HepG2 (cell line): ENCODE results near the gene FHIP1B. TPM values are rescaled to one million over a fixed set of nuclear protein-coding genes. Genes with fewer than 3 reads are reported as not detected.

Source experiments
- ATAC-seq: fragments of 200-7000 bp; cut with Tn5 transposase; 3 replicates; pipeline ENCODE4 v1.9.1; 2020; ENCODE audit warnings: mild to moderate bottlenecking, moderate library complexity
- BruUV-seq: library from RNA; stranded (reverse); fragments of 400-500 nt; replicated peaks from 2 replicates; lab custom pipeline; 2021; lab: Mats Ljungman, UMichigan
- CTCF ChIA-PET: fragments of 300-600 bp; formaldehyde crosslinking; extraction: SDS; loops from one replicate; lab custom pipeline; 2021; ENCODE audit warnings: low total read pairs, inconsistent platforms, low intra/inter-chr PET ratio; lab: Yijun Ruan, JAX
- POLR2A ChIA-PET: fragments of 350-600 bp; sonication (Branson Sonifier 250); formaldehyde crosslinking; loops from one replicate; lab custom pipeline; 2020; ENCODE audit warnings: antibody characterized with exemption, inconsistent platforms; lab: Yijun Ruan, JAX
- DNase-seq: peaks from one replicate; pipeline ENCODE4 v3.0.0-alpha.2; 2015; ENCODE audit warnings: low spot score
- FAIRE-seq: peaks from 3 replicates; lab custom pipeline; 2011; peaks lifted over from hg19 to GRCh38; lab: Jason Lieb, UNC
- H2AFZ ChIP-seq: one replicate; pipeline ENCODE4 v1.6.1; 2011; ENCODE audit warnings: low read length, inconsistent platforms
- H3K27ac ChIP-seq: fragments of 300-600 bp; 3 replicates; pipeline ENCODE4 v1.8.0; 2011; ENCODE audit warnings: mixed run types, mild to moderate bottlenecking, mixed read lengths, low read length, inconsistent platforms; ENCODE audit not compliant: insufficient read depth; ENCODE audit errors: extremely low read length
- H3K27me3 ChIP-seq, 2 experiments: fragments of 200-600 bp in 1 of 2; 2 replicates in 1 of 2; 3 replicates in 1 of 2; pipeline versions ENCODE4 v1.6.0 to v1.8.0; 2011; ENCODE audit warnings: low read length in 2 of 2, mild to moderate bottlenecking in 2 of 2, moderate library complexity in 2 of 2, inconsistent platforms in 1 of 2; ENCODE audit not compliant: insufficient read depth in 2 of 2, control insufficient read depth in 1 of 2
- H3K36me3 ChIP-seq, 2 experiments: fragments of 200-600 bp in 1 of 2; replicated peaks in 1 of 2; 2 replicates in 1 of 2; 3 replicates in 1 of 2; pipeline versions ENCODE4 v1.5.1 to v1.8.0; 2011; ENCODE audit warnings: low read length in 2 of 2, inconsistent platforms in 1 of 2; ENCODE audit not compliant: insufficient read depth in 2 of 2, control insufficient read depth in 1 of 2
- H3K4me1 ChIP-seq: 2 replicates; pipeline ENCODE4 v1.5.1; 2012; ENCODE audit warnings: low read length, inconsistent platforms; ENCODE audit not compliant: insufficient read depth
- H3K4me2 ChIP-seq: 2 replicates; pipeline ENCODE4 v1.6.0; 2011; ENCODE audit warnings: low read depth, low read length, inconsistent platforms
- H3K4me3 ChIP-seq, 3 experiments: fragments of 200-600 bp in 1 of 3; sonication (generic), shearing (Covaris generic) in 1 of 3; replicated peaks in 1 of 3; 2 replicates each; pipeline ENCODE4 v1.5.1; 2011 to 2016; ENCODE audit warnings: low read length in 3 of 3, inconsistent platforms in 2 of 3, low read depth in 2 of 3, mild to moderate bottlenecking in 2 of 3, control low read depth in 1 of 3, mixed read lengths in 1 of 3; ENCODE audit not compliant: insufficient read depth in 1 of 3
- H3K79me2 ChIP-seq: one replicate; pipeline ENCODE4 v1.6.1; 2011; ENCODE audit warnings: low read length, inconsistent platforms; ENCODE audit not compliant: insufficient read depth
- H3K9ac ChIP-seq: 2 replicates; pipeline ENCODE4 v1.6.0; 2011; ENCODE audit warnings: mild to moderate bottlenecking, low read depth, low read length, inconsistent platforms; ENCODE audit not compliant: insufficient read depth
- H3K9me3 ChIP-seq: 2 replicates; pipeline ENCODE4 v1.5.1; 2012; ENCODE audit warnings: mild to moderate bottlenecking, low read length
- H4K20me1 ChIP-seq: 2 replicates; pipeline ENCODE4 v1.6.0; 2011; ENCODE audit warnings: inconsistent platforms, mild to moderate bottlenecking, low read length, moderate library complexity; ENCODE audit not compliant: insufficient read depth
- ARNTL ChIP-seq: sonication (generic); formaldehyde crosslinking; IDR thresholded peaks from 2 replicates; pipeline ENCODE4 v1.4.0; 2020; ENCODE audit warnings: mild to moderate bottlenecking, missing genetic modification reagents
- ETV5 ChIP-seq: IDR thresholded peaks from 2 replicates; pipeline ENCODE4 v1.6.1; 2018; ENCODE audit warnings: missing biosample characterization, missing genetic modification reagents, inconsistent platforms, borderline replicate concordance
- GABPA ChIP-seq, 2 experiments: IDR thresholded peaks; 2 replicates each; pipeline ENCODE4 v1.6.1; 2011 to 2016; ENCODE audit warnings: low read depth in 2 of 2, low read length in 1 of 2, missing biosample characterization in 1 of 2, missing genetic modification characterization in 1 of 2
- KLF12 ChIP-seq: sonication (generic); formaldehyde crosslinking; IDR thresholded peaks from 2 replicates; pipeline ENCODE4 v1.4.0; 2020; ENCODE audit warnings: missing genetic modification reagents, borderline replicate concordance
- SAP130 ChIP-seq: IDR thresholded peaks from 2 replicates; pipeline ENCODE4 v1.6.1; 2016; ENCODE audit warnings: low read depth
- SETDB1 ChIP-seq: sonication (generic); formaldehyde crosslinking; IDR thresholded peaks from 2 replicates; pipeline ENCODE4 v1.5.1; 2020; ENCODE audit warnings: missing genetic modification reagents, mild to moderate bottlenecking, borderline replicate concordance
- SP4 ChIP-seq: sonication (generic); formaldehyde crosslinking; IDR thresholded peaks from 2 replicates; pipeline ENCODE4 v1.8.1; 2023; ENCODE audit warnings: mild to moderate bottlenecking, missing genetic modification reagents
- ZNF703 ChIP-seq: sonication (generic); formaldehyde crosslinking; IDR thresholded peaks from 2 replicates; pipeline ENCODE4 v1.5.1; 2020; ENCODE audit warnings: missing genetic modification reagents, mild to moderate bottlenecking, moderate library complexity, borderline replicate concordance
- WGBS: methylation state at CpG from one replicate; pipeline ENCODE4 v1.1.6; 2017; ENCODE audit warnings: low lambda C conversion rate; 5-methylcytosine and 5-hydroxymethylcytosine counted together
- in situ Hi-C: cut with HindIII; loops from 2 replicates; pipeline ENCODE4 v1.10.0; 2017; ENCODE audit warnings: low pct_unique_long_range_greater_than_20kb; ENCODE audit not compliant: extremely low pct_ligation_motif_present
- intact Hi-C: fragments of 100-400 bp; cut with micrococcal nuclease; formaldehyde crosslinking; loops from one replicate; pipeline ENCODE4 v1.10.0; 2022; ENCODE audit not compliant: unreplicated experiment
- polyA plus RNA-seq, 8 experiments: library from polyadenylated mRNA; depleted of rRNA in 3 of 8; stranded (reverse) in 7 of 8; unstranded in 1 of 8; fragments of >200 nt; fragmentation: Illumina TruSeq in 4 of 8; extraction: Trizol in 4 of 8; gene quantifications; 2 replicates each; pipeline versions ENCODE4 v1.2.1 to v1.2.3, GENCODE V29; 2011 to 2016; ENCODE audit warnings: low read depth in 4 of 8, missing spikeins in 1 of 8, mixed read lengths in 1 of 8; ENCODE audit not compliant: insufficient read depth in 1 of 8
- total RNA-seq, 5 experiments: library from RNA; depleted of rRNA; stranded (reverse); fragments of >200 nt; fragmentation: Illumina TruSeq; extraction: Trizol; gene quantifications; 2 replicates each; pipeline ENCODE4 v1.2.3, GENCODE V29; 2016; ENCODE audit warnings: low read depth in 1 of 5
- TF ChIP-seq, protein P1 (sequence below): sonication (generic); formaldehyde crosslinking; IDR thresholded peaks from 2 replicates; pipeline ENCODE4 v1.4.0; 2020; ENCODE audit warnings: missing genetic modification reagents, borderline replicate concordance
- TF ChIP-seq, protein P2 (sequence below): sonication (generic); formaldehyde crosslinking; IDR thresholded peaks from 2 replicates; pipeline ENCODE4 v1.5.0; 2020; ENCODE audit warnings: missing genetic modification reagents
- TF ChIP-seq, protein P3 (sequence below): sonication (generic); formaldehyde crosslinking; IDR thresholded peaks from 2 replicates; pipeline ENCODE4 v1.4.0; 2020; ENCODE audit warnings: mild to moderate bottlenecking, missing genetic modification reagents
- TF ChIP-seq, protein P4 (sequence below): sonication (generic); formaldehyde crosslinking; IDR thresholded peaks from 2 replicates; pipeline ENCODE4 v1.4.0; 2020; ENCODE audit warnings: missing genetic modification reagents

FHIP1B gene
- total and polyA plus RNA-seq, 2 of the 13 experiments (the other 11 are each of a cell fraction or from before 2014, with no cell fraction given): 14.1 to 18.6 TPM

DNA sequence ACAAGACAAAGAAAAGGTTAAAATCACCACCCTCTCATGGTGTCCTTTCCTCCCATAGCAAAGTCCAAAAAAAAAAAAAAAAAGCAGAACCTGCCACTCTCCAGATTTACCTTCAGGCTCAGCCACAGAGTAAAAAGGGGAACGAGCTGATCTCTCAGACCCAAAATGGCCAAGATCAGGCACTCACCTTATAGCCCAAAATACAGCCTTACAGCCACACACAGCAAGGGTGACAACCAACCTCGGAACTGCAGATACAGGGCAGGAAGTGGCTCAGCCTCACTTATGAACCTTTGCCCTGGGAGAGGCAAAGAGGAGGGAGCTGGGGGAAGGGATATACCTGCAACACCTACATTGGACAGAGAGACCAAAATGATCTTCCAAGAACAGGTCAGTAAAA lies 4.5 kb downstream of the FHIP1B start (continued):
- no peak for TF ChIP-seq GABPA (IDR thresholded peaks at IDR 0.05; ENCODE audit: low read depth, low read length)
- TF ChIP-seq GABPA (CRISPR knock-in tag; IDR thresholded peaks at IDR 0.05; ENCODE audit: low read depth): peak; percentile 57
- peak; percentile 73; the same call in 1 of the 2 replicates for TF ChIP-seq ETV5 (CRISPR knock-in tag)
- TF ChIP-seq SAP130 (CRISPR knock-in tag): peak; percentile 50
- TF ChIP-seq KLF12 (CRISPR knock-in tag): 0 out of 2 replicates have a peak, but pooled peaks have one; percentile 32
- TF ChIP-seq, protein P1, sequence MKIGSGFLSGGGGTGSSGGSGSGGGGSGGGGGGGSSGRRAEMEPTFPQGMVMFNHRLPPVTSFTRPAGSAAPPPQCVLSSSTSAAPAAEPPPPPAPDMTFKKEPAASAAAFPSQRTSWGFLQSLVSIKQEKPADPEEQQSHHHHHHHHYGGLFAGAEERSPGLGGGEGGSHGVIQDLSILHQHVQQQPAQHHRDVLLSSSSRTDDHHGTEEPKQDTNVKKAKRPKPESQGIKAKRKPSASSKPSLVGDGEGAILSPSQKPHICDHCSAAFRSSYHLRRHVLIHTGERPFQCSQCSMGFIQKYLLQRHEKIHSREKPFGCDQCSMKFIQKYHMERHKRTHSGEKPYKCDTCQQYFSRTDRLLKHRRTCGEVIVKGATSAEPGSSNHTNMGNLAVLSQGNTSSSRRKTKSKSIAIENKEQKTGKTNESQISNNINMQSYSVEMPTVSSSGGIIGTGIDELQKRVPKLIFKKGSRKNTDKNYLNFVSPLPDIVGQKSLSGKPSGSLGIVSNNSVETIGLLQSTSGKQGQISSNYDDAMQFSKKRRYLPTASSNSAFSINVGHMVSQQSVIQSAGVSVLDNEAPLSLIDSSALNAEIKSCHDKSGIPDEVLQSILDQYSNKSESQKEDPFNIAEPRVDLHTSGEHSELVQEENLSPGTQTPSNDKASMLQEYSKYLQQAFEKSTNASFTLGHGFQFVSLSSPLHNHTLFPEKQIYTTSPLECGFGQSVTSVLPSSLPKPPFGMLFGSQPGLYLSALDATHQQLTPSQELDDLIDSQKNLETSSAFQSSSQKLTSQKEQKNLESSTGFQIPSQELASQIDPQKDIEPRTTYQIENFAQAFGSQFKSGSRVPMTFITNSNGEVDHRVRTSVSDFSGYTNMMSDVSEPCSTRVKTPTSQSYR: peak; percentile 35; the same call in 1 of the 2 replicates

DNA sequence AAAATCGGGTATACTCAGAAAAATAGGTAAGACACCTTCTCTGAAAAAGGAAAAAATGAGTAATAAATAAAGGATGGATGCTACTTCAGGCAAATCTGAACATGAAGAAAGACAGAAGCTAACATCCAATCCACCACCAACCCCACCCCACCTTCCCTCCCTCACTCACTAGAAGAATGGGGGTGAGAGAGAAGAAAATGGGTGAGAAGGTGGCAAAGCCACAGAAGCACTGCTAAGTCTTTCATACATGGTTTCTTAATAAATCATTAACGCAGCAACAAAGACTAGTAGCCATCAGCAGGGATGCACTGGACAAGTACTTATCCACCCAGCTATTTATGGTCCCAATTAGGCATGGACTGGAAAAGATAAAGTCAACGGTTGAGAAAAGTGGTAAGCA lies 5.9 kb downstream of the FHIP1B start:
- ATAC-seq: no peak
- no peak for FAIRE-seq
- Histone ChIP-seq H3K4me1 (peaks cover 29% of the 10 kb centered on the region), H3K9me3 (no peaks in the 10 kb centered on the region), H3K27me3 (no peaks in the 10 kb centered on the region), H3K27ac (no peak overlapping the region), H3K36me3 (peaks cover 2 to 10% of the 10 kb centered on the region in 2 experiments; a peak in 4 of 5 replicates), H3K4me2 (no peak overlapping the region), H3K79me2 (peaks cover 40% of the 10 kb centered on the region), H4K20me1 (no peaks in the 10 kb centered on the region), H3K9ac (no peak overlapping the region), H3K4me3 (no peak overlapping the region), H2AFZ (no peak overlapping the region)
- WGBS: 60% methylated on average over 3 of the region's 3 CpGs
- POLR2A ChIA-PET: no interaction called here
- DNase-seq: no peak
- in situ Hi-C loops: no loop called here
- intact Hi-C loops: no loop called here
- CTCF ChIA-PET: no interaction called here
- BruUV-seq: no TSS peak
- TF ChIP-seq SETDB1 (no peak), ARNTL (CRISPR knock-in tag) (no peak), ZNF703 (CRISPR knock-in tag) (no peak), SP4 (CRISPR knock-in tag) (no peak)
- TF ChIP-seq, protein P2, sequence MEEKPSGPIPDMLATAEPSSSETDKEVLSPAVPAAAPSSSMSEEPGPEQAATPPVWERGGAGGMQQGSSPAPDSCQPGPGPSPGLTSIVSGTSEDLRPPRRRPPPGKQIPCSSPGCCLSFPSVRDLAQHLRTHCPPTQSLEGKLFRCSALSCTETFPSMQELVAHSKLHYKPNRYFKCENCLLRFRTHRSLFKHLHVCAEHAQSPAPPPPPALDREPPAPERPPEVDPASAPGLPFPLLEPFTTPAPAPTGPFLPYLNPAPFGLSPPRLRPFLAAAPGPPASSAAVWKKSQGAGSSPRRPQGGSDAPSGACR (CRISPR knock-in tag): no peak
- TF ChIP-seq, protein P3, sequence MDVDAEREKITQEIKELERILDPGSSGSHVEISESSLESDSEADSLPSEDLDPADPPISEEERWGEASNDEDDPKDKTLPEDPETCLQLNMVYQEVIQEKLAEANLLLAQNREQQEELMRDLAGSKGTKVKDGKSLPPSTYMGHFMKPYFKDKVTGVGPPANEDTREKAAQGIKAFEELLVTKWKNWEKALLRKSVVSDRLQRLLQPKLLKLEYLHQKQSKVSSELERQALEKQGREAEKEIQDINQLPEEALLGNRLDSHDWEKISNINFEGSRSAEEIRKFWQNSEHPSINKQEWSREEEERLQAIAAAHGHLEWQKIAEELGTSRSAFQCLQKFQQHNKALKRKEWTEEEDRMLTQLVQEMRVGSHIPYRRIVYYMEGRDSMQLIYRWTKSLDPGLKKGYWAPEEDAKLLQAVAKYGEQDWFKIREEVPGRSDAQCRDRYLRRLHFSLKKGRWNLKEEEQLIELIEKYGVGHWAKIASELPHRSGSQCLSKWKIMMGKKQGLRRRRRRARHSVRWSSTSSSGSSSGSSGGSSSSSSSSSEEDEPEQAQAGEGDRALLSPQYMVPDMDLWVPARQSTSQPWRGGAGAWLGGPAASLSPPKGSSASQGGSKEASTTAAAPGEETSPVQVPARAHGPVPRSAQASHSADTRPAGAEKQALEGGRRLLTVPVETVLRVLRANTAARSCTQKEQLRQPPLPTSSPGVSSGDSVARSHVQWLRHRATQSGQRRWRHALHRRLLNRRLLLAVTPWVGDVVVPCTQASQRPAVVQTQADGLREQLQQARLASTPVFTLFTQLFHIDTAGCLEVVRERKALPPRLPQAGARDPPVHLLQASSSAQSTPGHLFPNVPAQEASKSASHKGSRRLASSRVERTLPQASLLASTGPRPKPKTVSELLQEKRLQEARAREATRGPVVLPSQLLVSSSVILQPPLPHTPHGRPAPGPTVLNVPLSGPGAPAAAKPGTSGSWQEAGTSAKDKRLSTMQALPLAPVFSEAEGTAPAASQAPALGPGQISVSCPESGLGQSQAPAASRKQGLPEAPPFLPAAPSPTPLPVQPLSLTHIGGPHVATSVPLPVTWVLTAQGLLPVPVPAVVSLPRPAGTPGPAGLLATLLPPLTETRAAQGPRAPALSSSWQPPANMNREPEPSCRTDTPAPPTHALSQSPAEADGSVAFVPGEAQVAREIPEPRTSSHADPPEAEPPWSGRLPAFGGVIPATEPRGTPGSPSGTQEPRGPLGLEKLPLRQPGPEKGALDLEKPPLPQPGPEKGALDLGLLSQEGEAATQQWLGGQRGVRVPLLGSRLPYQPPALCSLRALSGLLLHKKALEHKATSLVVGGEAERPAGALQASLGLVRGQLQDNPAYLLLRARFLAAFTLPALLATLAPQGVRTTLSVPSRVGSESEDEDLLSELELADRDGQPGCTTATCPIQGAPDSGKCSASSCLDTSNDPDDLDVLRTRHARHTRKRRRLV (CRISPR knock-in tag): no peak
- TF ChIP-seq, protein P4, sequence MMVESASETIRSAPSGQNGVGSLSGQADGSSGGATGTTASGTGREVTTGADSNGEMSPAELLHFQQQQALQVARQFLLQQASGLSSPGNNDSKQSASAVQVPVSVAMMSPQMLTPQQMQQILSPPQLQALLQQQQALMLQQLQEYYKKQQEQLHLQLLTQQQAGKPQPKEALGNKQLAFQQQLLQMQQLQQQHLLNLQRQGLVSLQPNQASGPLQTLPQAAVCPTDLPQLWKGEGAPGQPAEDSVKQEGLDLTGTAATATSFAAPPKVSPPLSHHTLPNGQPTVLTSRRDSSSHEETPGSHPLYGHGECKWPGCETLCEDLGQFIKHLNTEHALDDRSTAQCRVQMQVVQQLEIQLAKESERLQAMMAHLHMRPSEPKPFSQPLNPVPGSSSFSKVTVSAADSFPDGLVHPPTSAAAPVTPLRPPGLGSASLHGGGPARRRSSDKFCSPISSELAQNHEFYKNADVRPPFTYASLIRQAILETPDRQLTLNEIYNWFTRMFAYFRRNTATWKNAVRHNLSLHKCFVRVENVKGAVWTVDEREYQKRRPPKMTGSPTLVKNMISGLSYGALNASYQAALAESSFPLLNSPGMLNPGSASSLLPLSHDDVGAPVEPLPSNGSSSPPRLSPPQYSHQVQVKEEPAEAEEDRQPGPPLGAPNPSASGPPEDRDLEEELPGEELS (CRISPR knock-in tag): no peak
